Osteoblast (primary cell): ENCODE data around the gene MARCHF5. TPM values are rescaled to one million over a fixed set of nuclear protein-coding genes. Genes with fewer than 3 reads are reported as not detected.

ENCODE experiments used
- DNase-seq: peaks from one replicate; pipeline ENCODE4 v3.0.0; 2011; ENCODE audit warnings: low spot score, mixed read lengths; ENCODE audit not compliant: insufficient read length; ENCODE audit errors: missing footprints
- H2AFZ ChIP-seq: 2 replicates; pipeline ENCODE4 v1.6.0; 2011; ENCODE audit warnings: mild to moderate bottlenecking, low read length
- H3K27ac ChIP-seq: 2 replicates; pipeline ENCODE4 v1.5.1; 2011; ENCODE audit warnings: mild to moderate bottlenecking, low read depth, low read length, moderate library complexity
- H3K27me3 ChIP-seq: 2 replicates; pipeline ENCODE4 v1.6.0; 2012; ENCODE audit warnings: mild to moderate bottlenecking, control low read depth, inconsistent platforms, low read length, moderate library complexity; ENCODE audit not compliant: insufficient read depth
- H3K36me3 ChIP-seq: 2 replicates; pipeline ENCODE4 v1.5.1; 2011; ENCODE audit warnings: mild to moderate bottlenecking, low read length, control low read depth, moderate library complexity; ENCODE audit not compliant: insufficient read depth
- H3K4me1 ChIP-seq: 2 replicates; pipeline ENCODE4 v1.5.1; 2011; ENCODE audit warnings: mild to moderate bottlenecking, low read length, control low read depth, moderate library complexity; ENCODE audit not compliant: insufficient read depth
- H3K4me2 ChIP-seq: 2 replicates; pipeline ENCODE4 v1.6.0; 2011; ENCODE audit warnings: mild to moderate bottlenecking, low read length; ENCODE audit not compliant: insufficient read depth
- H3K4me3 ChIP-seq: fragments of 200-600 bp; sonication (generic); 3 replicates; pipeline ENCODE4 v1.5.1; 2012; ENCODE audit warnings: mild to moderate bottlenecking, low read length, inconsistent platforms; ENCODE audit not compliant: insufficient read depth
- H3K79me2 ChIP-seq: 2 replicates; pipeline ENCODE4 v1.6.0; 2012; ENCODE audit warnings: mild to moderate bottlenecking, low read length, control low read depth, inconsistent platforms; ENCODE audit not compliant: insufficient read depth
- H3K9me3 ChIP-seq: 2 replicates; pipeline ENCODE4 v1.5.1; 2011; ENCODE audit warnings: low read depth, low read length, control low read depth
- H4K20me1 ChIP-seq: 2 replicates; pipeline ENCODE4 v1.6.0; 2012; ENCODE audit warnings: mild to moderate bottlenecking, low read length, control low read depth; ENCODE audit not compliant: insufficient read depth
- CTCF ChIP-seq: IDR thresholded peaks from 2 replicates; pipeline ENCODE4 v1.5.1; 2011; ENCODE audit warnings: mild to moderate bottlenecking, low read depth, low read length, moderate library complexity; ENCODE audit errors: extremely low read depth
- total RNA-seq: library from RNA; depleted of rRNA; stranded (reverse); fragments of >200 nt; gene quantifications from 2 replicates; pipeline ENCODE4 v1.2.3, GENCODE V29; 2012

MARCHF5 gene
- total RNA-seq, 1 donor, result 19.2 TPM

- H3K79me2 ChIP-seq, result no peaks in the 10 kb centered on the region
- no peak overlapping the region for H2AFZ ChIP-seq
- H3K4me2 ChIP-seq, result no peak overlapping the region
- H3K9me3 ChIP-seq, result no peaks in the 10 kb centered on the region
- H3K27me3 ChIP-seq, result no peaks in the 10 kb centered on the region
- H3K27ac ChIP-seq, result no peak overlapping the region
- H4K20me1 ChIP-seq, result no peaks in the 10 kb centered on the region
- H3K4me3 ChIP-seq, result no peak overlapping the region
- DNase-seq, result no peak
- no peak for TF ChIP-seq CTCF
- H3K36me3 ChIP-seq, result no peaks in the 10 kb centered on the region
- peaks cover 8% of the 10 kb centered on the region for H3K4me1 ChIP-seq
These were observed 46.2 kb upstream of the MARCHF5 start for GRCh38 chr10:92244796-92245195.

GRCh38 chr10:92248566-92248965 is 42.4 kb upstream of the MARCHF5 start:
- Histone ChIP-seq H3K4me3 (no peak overlapping the region), H3K27ac (no peak overlapping the region), H3K27me3 (no peaks in the 10 kb centered on the region), H3K4me1 (no peaks in the 10 kb centered on the region), H3K9me3 (no peaks in the 10 kb centered on the region), H3K4me2 (no peak overlapping the region), H4K20me1 (no peaks in the 10 kb centered on the region), H2AFZ (no peak overlapping the region), H3K79me2 (no peaks in the 10 kb centered on the region), H3K36me3 (no peaks in the 10 kb centered on the region)
- DNase-seq, result no peak
- TF ChIP-seq CTCF, result no peak

GRCh38 chr10:92263396-92263795 is 27.6 kb upstream of the MARCHF5 start:
- no peaks in the 10 kb centered on the region for H3K36me3 ChIP-seq
- H3K4me3 ChIP-seq, result no peak overlapping the region
- H3K27me3 ChIP-seq, result no peaks in the 10 kb centered on the region
- TF ChIP-seq CTCF, result no peak
- no peak overlapping the region for H2AFZ ChIP-seq
- no peaks in the 10 kb centered on the region for H3K79me2 ChIP-seq
- no peaks in the 10 kb centered on the region for H3K9me3 ChIP-seq
- DNase-seq, result no peak
- no peaks in the 10 kb centered on the region for H3K4me1 ChIP-seq
- no peak overlapping the region for H3K4me2 ChIP-seq
- no peak overlapping the region for H3K27ac ChIP-seq
- H4K20me1 ChIP-seq, result no peaks in the 10 kb centered on the region

GRCh38 chr10:92264249-92264648 is 26.7 kb upstream of the MARCHF5 start:
- no peaks in the 10 kb centered on the region for H3K4me1 ChIP-seq
- no peak overlapping the region for H3K4me3 ChIP-seq
- no peaks in the 10 kb centered on the region for H3K36me3 ChIP-seq
- H3K27me3 ChIP-seq, result no peaks in the 10 kb centered on the region
- H3K9me3 ChIP-seq, result no peaks in the 10 kb centered on the region
- H3K79me2 ChIP-seq, result no peaks in the 10 kb centered on the region
- no peak for DNase-seq
- H2AFZ ChIP-seq, result no peak overlapping the region
- H3K4me2 ChIP-seq, result no peak overlapping the region
- no peaks in the 10 kb centered on the region for H4K20me1 ChIP-seq
- no peak overlapping the region for H3K27ac ChIP-seq
- TF ChIP-seq CTCF, result no peak
